GM12872 (cell line): ENCODE data around the gene HPSE2.

Source experiments
- CTCF ChIP-seq: IDR thresholded peaks from 3 replicates; pipeline ENCODE4 v1.5.1; 2011; ENCODE audit warnings: low read depth, mild to moderate bottlenecking, low read length, moderate library complexity; ENCODE audit not compliant: insufficient read depth

Gene HPSE2

GRCh38 chr10:98720551-98720950 lies 515.1 kb downstream of the HPSE2 start:
- TF ChIP-seq CTCF: no peak

- TF ChIP-seq CTCF: no peak
Observed at GRCh38 chr10:98713586-98713985, 522.1 kb downstream of the HPSE2 start.

GRCh38 chr10:98696516-98696915 lies 539.1 kb downstream of the HPSE2 start:
- TF ChIP-seq CTCF: no peak

GRCh38 chr10:98694883-98695282 lies 540.8 kb downstream of the HPSE2 start:
- no peak for TF ChIP-seq CTCF

GRCh38 chr10:98694014-98694413 lies 541.6 kb downstream of the HPSE2 start:
- no peak for TF ChIP-seq CTCF

GRCh38 chr10:98687685-98688084 lies 548.0 kb downstream of the HPSE2 start:
- TF ChIP-seq CTCF: no peak

- TF ChIP-seq CTCF: no peak
Observed at GRCh38 chr10:98684019-98684899, 551.4 kb downstream of the HPSE2 start.

- no peak for TF ChIP-seq CTCF
Observed at GRCh38 chr10:98676895-98677294, 558.8 kb downstream of the HPSE2 start.
